KOPT-K1 (cell line): Measurements from ENCODE around the gene MYDGF.

Experiments used
- H3K27ac ChIP-seq: fragments of 200-600 bp; sonication (generic); 2 replicates; pipeline ENCODE4 v1.5.1; 2016; ENCODE audit warnings: antibody characterized with exemption, mild to moderate bottlenecking, low read depth, low read length; ENCODE audit not compliant: poor library complexity, severe bottlenecking
- H3K36me3 ChIP-seq: fragments of 200-600 bp; sonication (generic); 2 replicates; pipeline ENCODE4 v1.5.1; 2017; ENCODE audit warnings: antibody characterized with exemption, mild to moderate bottlenecking, low read length, moderate library complexity; ENCODE audit not compliant: insufficient read depth
- H3K9me3 ChIP-seq: fragments of 200-600 bp; sonication (generic); 2 replicates; pipeline ENCODE4 v1.5.1; 2017; ENCODE audit warnings: antibody characterized with exemption, low read length, mild to moderate bottlenecking; ENCODE audit not compliant: insufficient read depth, poor library complexity, severe bottlenecking

MYDGF gene

GRCh38 chr19:4647676-4648644, 22.2 kb downstream of the MYDGF start:
- Histone ChIP-seq H3K27ac (no peak overlapping the region), H3K36me3 (peaks cover 12% of the 10 kb centered on the region), H3K9me3 (no peaks in the 10 kb centered on the region)

- Histone ChIP-seq H3K36me3 (no peaks in the 10 kb centered on the region), H3K9me3 (no peaks in the 10 kb centered on the region), H3K27ac (no peak overlapping the region)
Measured at GRCh38 chr19:4645718-4646117, 24.4 kb downstream of the MYDGF start.

GRCh38 chr19:4642625-4643024, 27.5 kb downstream of the MYDGF start:
- H3K36me3 ChIP-seq: no peaks in the 10 kb centered on the region
- no peak overlapping the region for H3K27ac ChIP-seq
- H3K9me3 ChIP-seq: no peaks in the 10 kb centered on the region

GRCh38 chr19:4641132-4641531, 29.0 kb downstream of the MYDGF start:
- no peak overlapping the region for H3K27ac ChIP-seq
- H3K9me3 ChIP-seq: no peaks in the 10 kb centered on the region
- no peaks in the 10 kb centered on the region for H3K36me3 ChIP-seq

GRCh38 chr19:4640247-4641000, 29.7 kb downstream of the MYDGF start:
- no peaks in the 10 kb centered on the region for H3K9me3 ChIP-seq
- H3K27ac ChIP-seq: peak overlapping the region; percentile 76
- H3K36me3 ChIP-seq: no peaks in the 10 kb centered on the region

- no peaks in the 10 kb centered on the region for H3K36me3 ChIP-seq
- H3K9me3 ChIP-seq: no peaks in the 10 kb centered on the region
- peak overlapping the region; percentile 76 for H3K27ac ChIP-seq
Measured at GRCh38 chr19:4639531-4640246, 30.5 kb downstream of the MYDGF start.

GRCh38 chr19:4638828-4639530, 31.2 kb downstream of the MYDGF start, which contains the start of gene TNFAIP8L1:
TNFAIP8L1 (plus strand) TSS chr19:4639516; CDS start chr19:4651870, 12,354 bp downstream.
- H3K9me3 ChIP-seq: no peaks in the 10 kb centered on the region
- peak within 1 kb of the TSS; percentile 76 for H3K27ac ChIP-seq
- H3K36me3 ChIP-seq: no peaks in the 10 kb centered on the region

GRCh38 chr19:4638317-4638716, 31.8 kb downstream of the MYDGF start:
- no peaks in the 10 kb centered on the region for H3K36me3 ChIP-seq
- H3K27ac ChIP-seq: peak overlapping the region; percentile 58
- no peaks in the 10 kb centered on the region for H3K9me3 ChIP-seq

- H3K36me3 ChIP-seq: no peaks in the 10 kb centered on the region
- H3K9me3 ChIP-seq: no peaks in the 10 kb centered on the region
- H3K27ac ChIP-seq: no peak overlapping the region
Measured at GRCh38 chr19:4636761-4637160, 33.4 kb downstream of the MYDGF start.

- H3K27ac ChIP-seq: peak overlapping the region; percentile 26
- no peaks in the 10 kb centered on the region for H3K36me3 ChIP-seq
- no peaks in the 10 kb centered on the region for H3K9me3 ChIP-seq
Measured at GRCh38 chr19:4636151-4636717, 33.9 kb downstream of the MYDGF start.

GRCh38 chr19:4635754-4636116, 34.4 kb downstream of the MYDGF start:
- Histone ChIP-seq H3K36me3 (no peaks in the 10 kb centered on the region), H3K27ac (peak overlapping the region; percentile 26), H3K9me3 (no peaks in the 10 kb centered on the region)

GRCh38 chr19:4633140-4633967, 36.8 kb downstream of the MYDGF start:
- no peaks in the 10 kb centered on the region for H3K36me3 ChIP-seq
- H3K27ac ChIP-seq: no peak overlapping the region
- H3K9me3 ChIP-seq: no peaks in the 10 kb centered on the region

- H3K9me3 ChIP-seq: no peaks in the 10 kb centered on the region
- H3K36me3 ChIP-seq: no peaks in the 10 kb centered on the region
- no peak overlapping the region for H3K27ac ChIP-seq
Measured at GRCh38 chr19:4624733-4625362, 45.3 kb downstream of the MYDGF start.
